Hindlimb muscle (tissue), 1 donor: ENCODE data around the gene GRIK5. TPM values are rescaled to one million over a fixed set of nuclear protein-coding genes. Genes with fewer than 3 reads are reported as not detected.
"Not testable (repeated sequence)": the region's sequence is repeated elsewhere in the genome, so short reads cannot be mapped to it uniquely, and the experiment has no call there.

Experiments
- DNase-seq: peaks from one replicate; pipeline ENCODE4 v3.0.0-alpha.2; 2013
- polyA plus RNA-seq: library from polyadenylated mRNA; unstranded; fragments of 120-200 nt; gene quantifications from one replicate; pipeline ENCODE4 v1.2.1, GENCODE V29; 2013; ENCODE audit not compliant: insufficient read length

Gene GRIK5, protein sequence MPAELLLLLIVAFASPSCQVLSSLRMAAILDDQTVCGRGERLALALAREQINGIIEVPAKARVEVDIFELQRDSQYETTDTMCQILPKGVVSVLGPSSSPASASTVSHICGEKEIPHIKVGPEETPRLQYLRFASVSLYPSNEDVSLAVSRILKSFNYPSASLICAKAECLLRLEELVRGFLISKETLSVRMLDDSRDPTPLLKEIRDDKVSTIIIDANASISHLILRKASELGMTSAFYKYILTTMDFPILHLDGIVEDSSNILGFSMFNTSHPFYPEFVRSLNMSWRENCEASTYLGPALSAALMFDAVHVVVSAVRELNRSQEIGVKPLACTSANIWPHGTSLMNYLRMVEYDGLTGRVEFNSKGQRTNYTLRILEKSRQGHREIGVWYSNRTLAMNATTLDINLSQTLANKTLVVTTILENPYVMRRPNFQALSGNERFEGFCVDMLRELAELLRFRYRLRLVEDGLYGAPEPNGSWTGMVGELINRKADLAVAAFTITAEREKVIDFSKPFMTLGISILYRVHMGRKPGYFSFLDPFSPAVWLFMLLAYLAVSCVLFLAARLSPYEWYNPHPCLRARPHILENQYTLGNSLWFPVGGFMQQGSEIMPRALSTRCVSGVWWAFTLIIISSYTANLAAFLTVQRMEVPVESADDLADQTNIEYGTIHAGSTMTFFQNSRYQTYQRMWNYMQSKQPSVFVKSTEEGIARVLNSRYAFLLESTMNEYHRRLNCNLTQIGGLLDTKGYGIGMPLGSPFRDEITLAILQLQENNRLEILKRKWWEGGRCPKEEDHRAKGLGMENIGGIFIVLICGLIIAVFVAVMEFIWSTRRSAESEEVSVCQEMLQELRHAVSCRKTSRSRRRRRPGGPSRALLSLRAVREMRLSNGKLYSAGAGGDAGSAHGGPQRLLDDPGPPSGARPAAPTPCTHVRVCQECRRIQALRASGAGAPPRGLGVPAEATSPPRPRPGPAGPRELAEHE
- 2.2 TPM for polyA plus RNA-seq

DNA sequence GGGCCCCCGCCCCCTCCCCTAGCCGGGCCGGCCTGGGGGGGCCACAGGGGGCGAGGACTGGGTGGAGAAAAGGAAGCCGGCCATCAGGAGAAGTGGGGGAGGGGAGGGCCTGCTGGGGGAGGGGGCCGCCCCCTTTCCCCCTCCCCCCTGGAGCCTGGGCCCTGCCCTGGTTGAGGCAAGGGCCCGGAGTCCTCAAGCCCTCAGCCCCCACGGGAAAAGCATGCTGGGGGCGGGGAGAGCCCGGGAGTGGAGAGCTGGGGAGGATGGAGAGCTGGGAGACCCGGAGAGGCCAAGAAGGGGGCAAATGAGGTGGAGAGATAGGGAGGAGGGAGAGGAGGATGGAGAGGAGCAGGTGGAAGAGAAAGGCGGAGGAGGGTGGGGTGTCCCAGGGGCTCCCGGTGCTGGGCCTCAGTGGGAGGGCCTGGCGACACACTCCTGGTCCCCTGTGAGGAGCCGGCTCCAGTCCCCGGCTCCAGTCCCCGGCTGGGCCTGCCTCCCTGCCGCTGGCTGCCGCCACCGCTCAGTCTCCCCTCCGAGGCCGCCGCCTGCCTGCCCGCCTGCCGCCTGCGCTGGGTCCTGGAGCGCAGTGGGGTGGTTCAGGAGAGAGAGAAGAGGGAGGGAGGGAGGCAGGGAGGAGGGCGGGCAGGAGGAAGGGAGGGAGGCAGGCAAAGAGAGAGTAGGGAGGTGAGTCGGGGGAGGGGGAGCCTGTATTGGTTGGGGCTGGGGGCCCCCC lies at the start of gene GRIK5:
GRIK5 (minus strand) TSS at position 588 of the 733 bp plus-strand sequence. CDS start 4,436 bp downstream, outside the sequence.
- DNase-seq, result no peak

DNA sequence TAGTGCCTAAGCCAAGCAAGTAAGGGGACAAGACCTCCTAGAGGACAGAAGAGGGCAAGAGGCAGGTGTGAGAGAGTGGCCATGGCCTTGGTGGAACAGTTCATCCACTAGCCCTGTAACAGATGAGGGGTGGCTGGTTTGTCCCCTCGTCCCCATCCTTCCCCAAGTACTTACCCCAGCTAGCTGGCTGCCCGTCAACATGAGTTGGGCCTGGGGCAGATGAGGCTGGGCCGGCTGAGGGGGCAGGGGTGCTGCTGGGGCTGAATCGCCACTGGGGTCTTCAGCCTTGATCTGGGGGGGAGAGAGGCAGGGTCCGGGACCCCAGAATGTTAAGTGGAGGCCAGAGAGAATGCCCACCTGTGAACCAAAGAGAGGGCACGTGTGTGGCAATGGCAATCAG lies 47.1 kb upstream of the GRIK5 start:
- DNase-seq, result no peak

DNA sequence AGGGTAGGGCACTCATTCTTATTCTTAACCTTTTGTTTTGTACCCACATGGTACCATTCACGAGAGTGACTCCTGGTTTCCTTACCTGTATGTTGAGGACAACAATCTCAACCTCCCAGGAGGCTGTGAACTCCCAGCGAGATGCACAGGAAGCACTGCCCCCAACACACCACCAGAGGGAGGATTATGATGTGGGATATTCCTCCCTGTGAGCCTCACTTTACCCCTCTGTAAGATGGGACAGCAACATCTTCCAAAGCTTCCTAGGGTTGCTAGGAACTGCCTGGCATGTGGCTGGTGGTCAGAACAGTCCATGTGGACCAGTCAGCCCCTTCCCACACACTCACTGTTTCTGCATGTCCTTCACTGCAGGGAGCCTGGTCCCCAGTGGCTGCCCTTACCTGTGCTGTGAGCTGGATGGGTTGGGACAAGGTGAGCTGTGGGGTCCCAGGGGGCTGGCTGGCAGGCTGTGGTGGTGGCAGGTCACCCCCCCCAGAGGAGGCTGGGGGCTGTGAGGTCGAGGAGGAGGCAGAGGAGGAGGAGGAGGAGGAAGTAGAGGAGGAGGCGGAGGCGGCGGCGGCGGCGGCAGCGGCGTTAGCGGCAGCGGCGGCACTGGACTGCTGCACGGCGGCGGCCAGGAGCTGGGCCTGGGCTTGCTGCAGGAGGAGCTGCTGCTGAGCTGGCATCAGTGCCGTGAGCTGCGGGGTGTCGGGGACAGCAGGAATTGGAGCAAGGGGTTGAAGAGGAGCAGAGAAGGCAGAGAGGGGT lies 46.5 kb upstream of the GRIK5 start:
- DNase-seq, result no peak

DNA sequence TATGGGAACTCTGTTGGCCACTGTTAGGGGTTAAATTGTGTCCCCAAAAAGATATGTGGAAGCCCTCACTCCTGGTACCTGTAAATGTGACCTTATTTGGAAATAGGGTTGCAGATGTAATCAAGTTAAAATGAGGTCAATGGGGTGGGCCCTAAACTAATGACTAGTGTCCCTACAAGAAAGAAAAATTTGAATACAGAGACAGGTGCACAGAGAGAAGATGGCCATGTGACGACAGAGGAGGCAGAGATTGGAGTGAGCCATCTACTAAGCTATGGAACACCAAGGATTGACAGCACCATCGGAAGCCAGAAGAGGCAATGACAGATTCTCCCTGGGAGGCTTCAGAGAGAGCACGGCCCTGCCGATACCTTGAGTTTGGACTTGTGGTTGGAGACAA lies 45.7 kb upstream of the GRIK5 start:
- no peak for DNase-seq

DNA sequence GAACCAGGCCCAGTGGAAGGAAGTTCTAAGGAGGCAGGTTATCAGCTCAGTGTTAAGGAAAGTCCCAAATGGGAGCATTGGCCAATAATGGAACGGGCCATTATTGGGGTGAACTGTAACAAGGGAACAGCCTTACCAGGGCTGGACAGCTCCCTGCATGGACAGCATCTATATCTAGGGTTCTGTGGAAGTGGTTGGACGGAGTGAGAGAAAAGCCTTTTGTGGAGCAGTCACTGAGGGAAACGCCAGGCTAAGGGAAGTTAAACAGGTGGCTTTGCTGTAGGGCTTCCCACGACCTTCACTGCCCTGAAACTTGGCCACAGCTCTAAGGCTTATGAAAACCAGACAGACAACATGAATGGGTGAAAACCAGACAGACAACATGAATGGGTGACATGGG lies 45.2 kb upstream of the GRIK5 start:
- DNase-seq, result no peak

DNA sequence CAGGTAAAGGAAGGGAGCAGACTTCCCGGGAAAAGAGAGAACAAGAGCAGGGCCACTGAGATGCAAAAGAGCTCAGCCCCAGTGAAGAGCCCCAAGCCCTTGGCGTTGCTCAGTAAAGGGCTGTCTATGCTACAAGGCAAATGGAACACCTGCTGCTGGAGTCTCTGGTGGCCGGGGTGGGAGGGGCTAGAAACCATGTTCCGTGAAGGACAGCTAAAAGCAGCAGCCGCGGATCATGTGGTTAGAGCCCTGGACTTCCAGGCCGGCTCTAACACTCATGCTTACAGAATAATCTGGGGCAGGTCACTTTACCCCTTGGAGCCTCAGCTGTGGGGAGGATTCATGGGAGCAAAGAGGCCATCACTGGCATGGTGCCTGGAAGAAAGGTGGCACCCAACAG lies 44.4 kb upstream of the GRIK5 start:
- no peak for DNase-seq

DNA sequence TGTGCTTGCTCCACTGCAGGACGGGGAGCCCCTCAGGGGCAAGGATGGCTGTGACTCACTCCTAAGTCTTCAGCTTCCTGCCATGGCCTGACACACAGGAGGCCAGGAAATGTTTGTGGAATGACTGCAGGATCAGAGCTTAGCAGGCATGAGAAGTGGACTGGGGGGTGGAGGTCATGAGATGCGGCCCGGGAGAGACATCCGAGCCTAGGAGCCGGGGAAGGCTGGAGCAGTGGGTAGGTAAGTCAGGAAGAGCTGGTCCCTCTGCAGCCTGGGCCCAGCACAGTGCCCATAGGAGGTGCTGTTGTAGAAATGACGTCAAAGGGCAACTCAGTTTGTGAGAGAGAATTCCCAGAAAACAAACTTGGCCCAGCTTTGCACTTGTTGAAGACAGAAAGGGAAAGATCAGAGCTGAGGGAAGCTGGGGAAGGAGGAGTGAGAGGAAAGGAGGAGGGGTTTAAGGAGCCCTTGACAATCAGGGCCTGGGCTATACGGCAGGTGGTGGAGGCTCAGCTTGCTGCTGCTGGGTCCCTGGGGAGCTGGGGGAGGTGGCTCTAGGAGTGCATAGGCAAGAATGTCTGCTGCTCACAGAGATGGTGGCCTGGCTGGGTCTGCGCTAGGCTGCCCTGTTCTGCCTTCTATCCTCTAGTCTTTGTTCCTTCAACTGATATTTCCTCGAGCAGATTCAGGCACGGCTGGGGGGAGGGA lies 43.8 kb upstream of the GRIK5 start:
- DNase-seq, result no peak

DNA sequence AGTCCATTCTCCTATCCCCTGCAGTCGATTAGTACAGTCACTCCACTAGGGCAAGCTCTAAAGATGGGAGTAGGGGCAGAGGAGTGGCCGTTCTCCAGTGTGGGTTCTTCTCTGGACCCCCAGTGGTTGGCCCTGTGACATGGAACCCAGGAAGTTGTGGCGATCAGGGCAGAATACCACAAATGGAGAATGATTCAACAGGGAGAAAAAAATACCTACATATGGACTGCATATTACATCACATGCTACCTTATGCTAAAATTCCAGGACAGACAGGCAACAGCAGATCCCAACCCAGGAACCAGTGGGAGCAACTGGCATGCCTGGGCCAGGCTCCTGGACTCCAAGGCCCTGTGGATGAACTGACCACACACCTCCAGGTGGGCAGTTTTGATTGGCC lies 41.8 kb upstream of the GRIK5 start:
- DNase-seq, result no peak

DNA sequence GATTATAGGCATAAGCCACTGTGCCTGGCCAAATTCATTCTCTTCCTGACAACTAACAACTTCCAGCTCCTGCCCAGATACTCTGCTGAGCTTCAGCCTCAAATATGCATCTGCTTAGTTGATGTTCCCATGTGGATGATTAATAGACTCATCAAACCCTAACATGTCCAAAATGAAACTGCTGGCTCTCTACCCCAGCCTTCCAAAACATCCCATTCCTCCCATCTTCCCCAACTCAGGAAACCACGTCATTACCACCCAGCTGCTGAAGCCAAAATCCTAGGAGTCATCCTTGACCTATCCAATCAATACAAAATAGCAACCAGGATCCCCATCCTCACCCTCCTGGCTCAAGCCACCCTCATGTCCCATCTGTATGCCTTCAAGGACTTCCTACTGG lies 41.4 kb upstream of the GRIK5 start:
- no peak for DNase-seq

DNA sequence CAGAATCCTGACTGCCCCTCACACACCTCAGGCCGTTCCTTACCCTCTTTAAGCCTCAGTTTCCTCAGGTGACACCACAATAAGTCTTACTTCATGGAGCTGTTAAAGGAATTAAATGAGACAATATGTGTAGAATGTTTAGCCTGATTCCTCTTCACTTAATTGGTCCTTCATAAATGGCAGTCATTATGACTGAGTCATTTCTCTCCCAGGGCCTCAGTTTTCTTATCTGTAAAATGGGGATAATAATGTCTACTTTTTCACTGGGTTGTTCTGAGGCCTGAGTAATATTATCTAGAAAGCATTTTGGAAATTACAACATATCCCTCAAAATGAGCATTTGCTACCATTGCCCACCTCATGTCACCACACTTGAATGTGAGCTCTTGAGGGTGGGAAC lies 40.7 kb upstream of the GRIK5 start:
- no peak for DNase-seq

DNA sequence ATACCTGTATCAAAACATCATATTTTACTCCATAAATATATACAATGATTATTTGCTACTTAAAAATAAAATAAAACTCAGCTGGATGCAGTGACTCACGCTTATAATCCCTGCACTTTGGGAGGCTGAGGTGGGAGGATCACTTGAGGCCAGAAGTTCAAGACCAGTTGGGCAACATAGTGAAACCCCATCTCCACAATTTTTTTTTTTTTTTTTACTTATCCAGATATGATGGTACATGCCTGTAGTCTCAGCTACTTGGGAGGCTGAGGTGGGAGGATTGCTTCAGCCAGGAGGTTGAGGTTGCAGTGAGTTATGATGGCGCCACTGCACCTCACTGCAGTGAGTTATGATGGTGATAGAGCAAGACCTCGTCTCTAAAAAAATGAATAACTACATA lies 39.9 kb upstream of the GRIK5 start:
- no peak for DNase-seq

DNA sequence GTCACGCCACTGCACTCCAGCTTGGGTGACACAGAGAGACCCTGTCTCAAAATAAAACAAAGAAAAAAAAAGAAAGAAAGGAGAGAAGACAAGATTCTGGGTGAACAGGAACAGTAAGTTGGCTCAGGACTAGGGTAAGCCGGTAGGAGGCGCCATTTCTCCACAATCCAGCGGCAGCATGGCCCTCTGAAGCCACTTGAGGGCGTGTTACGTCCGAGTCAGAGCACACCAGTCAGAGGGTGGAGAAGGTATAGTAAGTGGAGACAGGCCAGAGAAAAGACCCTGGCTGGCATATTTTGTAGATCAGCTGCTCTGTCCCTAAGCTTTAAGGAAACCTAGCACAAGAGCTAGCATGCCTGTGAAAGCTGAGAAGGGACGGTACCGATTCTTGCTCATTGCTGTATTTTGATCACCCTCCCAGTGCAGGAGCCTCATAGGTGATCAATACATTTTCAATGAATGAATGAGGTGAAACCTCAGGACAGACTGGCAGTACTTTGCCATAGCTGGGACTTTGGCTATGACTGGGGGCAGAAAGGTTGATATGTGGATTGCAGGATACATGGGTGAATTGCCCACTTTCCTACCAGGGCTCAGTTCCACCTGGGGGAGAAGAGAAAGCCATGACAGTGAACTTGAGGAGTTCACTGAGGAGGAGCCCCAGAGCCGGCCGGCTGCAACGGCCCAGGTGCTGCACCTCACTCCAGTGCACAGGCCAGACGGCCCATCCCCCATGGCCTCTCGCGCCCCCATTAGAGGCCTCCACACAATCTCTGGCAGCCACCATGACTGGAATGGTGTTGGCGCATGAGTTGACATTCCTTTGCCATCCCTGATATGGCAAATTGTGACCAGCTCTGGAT lies 38.8 kb upstream of the GRIK5 start:
- DNase-seq, result peak; percentile 69

DNA sequence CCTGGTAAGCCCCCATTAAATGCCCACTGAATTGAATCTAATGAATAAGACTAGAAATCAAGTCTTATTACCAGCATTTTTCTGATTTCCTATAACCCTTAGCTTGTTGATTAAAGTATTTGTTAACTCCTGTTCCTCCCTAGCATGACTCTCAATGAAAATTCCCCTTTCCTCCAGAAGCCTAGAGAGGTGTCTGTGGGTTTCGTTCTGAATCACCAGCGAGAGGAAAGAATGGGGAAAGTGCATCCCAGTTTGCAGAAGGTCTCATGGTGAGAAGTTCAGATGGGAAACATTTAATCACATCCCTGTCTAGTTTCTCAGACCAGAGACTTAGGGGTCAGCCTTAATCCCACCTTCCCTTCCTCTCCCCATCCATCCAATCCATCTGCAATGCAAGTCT lies 35.4 kb upstream of the GRIK5 start:
- DNase-seq, result no peak

DNA sequence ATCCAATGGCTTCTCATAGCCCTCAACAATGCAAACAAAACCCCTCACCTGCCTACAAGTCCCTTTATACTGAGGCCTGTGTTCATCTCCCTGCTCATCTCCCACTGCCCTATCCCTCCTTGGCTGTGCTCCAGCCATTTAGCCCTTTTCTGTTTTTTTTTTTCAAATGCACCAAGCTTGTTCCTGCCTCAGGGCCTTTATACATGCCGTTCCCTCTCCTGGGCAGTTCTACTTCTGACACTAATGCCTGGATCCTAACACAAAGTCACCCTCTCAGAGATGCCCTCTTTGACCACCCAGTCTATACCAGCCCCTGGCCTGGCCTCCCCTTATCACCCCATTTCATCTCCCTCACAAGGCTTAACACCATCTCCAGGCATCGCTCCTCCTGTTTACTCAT lies 32.9 kb upstream of the GRIK5 start:
- no peak for DNase-seq

DNA sequence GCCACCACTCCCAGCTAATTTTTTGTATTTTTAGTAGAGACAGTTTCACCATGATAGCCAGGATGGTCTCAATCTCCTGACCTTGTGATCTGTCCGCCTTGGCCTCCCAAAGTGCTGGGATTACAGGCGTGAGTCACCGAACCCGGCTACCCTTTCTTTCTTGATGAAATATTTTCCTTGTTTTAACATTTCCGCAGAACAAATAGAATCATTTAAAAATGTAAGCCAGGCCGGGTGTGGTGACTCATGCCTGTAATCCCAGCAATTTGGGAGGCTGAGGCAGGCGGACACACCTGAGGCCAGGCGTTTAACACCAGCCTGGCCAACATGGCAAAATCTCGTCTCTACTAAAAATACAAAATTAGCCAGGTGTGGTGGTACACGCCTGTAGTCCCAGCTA lies 30.2 kb upstream of the GRIK5 start:
- not testable (repeated sequence) for DNase-seq

DNA sequence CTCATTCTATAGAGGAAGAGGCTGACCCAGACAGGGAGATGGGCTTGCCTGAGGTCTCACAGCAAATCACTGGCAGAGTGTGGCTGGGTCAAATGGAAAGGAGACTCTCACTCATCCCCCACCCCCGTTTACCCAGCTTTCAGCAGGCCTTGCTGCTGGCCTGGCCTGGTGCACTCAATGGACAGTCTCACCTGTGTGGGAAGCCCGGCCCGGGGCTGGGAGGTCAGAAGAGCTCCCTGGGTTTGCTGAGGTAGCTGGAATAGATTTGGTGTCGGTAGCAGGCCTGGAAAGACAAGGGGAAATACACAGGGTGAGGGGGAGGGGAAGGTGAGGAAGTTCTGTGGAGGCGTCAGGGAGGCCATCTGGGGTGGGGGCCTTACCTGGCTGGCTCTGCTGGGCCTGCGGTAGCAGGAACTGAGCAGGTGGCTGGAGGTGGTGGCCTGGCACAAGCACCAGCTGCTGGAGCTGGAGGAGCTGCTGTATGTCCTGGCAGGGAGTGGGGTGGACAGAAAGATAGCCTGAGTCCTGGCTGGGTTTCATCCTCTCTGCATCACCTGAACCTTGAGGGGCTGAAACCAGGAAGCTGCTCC lies 29.4 kb upstream of the GRIK5 start:
- no peak for DNase-seq

DNA sequence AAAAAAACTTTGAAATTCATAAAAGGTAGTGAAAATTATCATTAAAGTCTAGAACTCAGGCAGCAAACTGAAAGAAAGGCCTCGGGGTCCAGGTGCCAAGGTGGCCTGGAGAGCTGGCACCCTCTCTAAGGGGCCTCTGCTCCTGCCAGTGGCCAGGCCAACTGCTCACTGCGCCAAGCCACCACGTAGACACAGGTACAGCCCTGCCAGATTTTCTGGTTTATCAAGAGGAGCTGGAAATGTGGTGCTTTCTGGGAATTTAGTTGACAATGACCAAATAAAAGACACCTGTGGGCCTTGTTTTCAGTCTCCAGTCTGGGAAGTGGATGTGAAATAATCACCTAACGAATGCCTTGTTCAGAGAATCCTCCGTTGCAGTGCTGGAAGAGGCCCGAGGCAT lies 28.8 kb upstream of the GRIK5 start:
- DNase-seq, result no peak

DNA sequence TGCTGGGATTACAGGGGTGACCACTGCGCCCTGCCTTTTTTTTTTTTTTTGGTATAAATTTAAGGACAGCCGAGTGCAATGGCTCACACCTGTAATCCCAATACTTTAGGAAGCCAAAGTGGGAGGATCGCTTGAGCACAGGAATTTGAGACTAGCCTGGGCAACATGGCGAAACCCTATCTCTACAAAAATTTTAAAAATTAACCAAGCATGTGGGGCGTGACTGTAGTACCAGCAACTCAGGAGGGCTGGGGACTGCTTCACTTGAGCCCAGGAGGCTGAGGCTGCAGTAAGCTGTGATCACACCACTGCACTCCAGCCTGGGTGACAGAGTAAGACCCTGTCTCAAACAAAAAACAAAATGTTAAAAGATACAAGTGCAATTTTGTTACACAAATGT lies 27.5 kb upstream of the GRIK5 start:
- DNase-seq, result no peak

DNA sequence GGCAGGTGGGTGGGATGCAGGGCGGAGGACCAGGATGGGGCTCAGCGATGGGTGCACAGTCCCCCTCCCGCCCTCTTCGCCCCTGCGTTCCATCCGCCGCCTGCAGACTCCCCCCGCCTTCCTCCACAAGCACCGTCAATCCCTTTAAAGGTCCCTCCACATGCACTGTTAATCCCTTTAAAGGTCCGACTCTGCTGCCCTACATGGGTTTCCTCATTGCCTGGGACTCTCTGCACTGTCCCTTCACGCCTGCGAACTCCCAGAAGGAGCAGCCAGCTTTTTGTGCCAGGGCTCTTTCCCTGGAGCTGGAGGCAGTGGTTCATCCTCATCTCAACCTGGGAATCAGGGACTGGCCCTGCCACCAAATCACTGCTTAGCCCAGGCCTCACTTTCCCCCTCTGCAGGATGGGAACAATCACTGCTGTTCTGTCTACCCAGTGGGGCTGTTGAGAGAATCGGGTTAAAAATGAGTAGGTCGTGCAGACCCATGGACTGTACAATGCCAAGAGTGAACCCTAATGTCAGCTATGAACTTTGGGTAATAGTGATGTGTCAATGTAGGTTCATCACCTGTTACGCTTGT lies 26.3 kb upstream of the GRIK5 start:
- no peak for DNase-seq

DNA sequence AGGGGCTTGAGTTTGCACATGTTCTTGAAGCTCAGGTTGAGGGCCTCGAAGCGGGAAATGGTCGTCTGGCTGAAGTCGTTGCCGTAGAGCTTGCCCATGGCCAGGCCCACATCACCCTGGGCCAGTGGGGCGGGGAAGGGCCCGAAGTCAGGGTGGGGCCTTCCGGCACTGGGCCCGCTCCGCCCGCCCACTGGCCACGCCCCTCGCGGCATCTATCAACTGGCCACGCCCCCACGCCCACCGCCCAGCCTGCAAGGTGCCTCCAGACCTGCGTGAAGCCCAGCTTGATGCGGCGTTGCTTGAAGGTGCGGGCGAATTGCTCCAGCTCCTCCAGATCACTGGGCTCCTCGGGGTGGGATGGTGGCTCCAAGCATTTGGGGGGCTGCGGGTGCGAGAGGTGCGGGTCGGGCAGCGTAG lies 25.8 kb upstream of the GRIK5 start:
- no peak for DNase-seq
